WTC11 (cell line): ENCODE data around the gene KRABD2.

Source experiments
- ATAC-seq: fragments of 200-7000 bp; cut with Tn5 transposase; 2 replicates; pipeline ENCODE4 v1.10.0; 2021; ENCODE audit warnings: mild to moderate bottlenecking, moderate library complexity
- CTCF ChIA-PET: fragments of 300-600 bp; sonication (Branson Sonifier 250); formaldehyde crosslinking; loops from one replicate; lab custom pipeline; 2021; ENCODE audit warnings: antibody characterized with exemption; lab: Charles Lee
- POLR2A ChIA-PET: fragments of 350-600 bp; sonication (Branson Sonifier 250); formaldehyde crosslinking; loops from one replicate; lab custom pipeline; 2021; ENCODE audit warnings: antibody characterized with exemption; lab: Charles Lee
- DNase-seq: peaks from one replicate; pipeline ENCODE4 v3.0.0; 2021; ENCODE audit warnings: low spot score
- H3K27ac Mint-ChIP-seq: 2 replicates; pipeline ENCODE4 v1.8.0; 2021; ENCODE audit warnings: mixed read lengths
- H3K27me3 Mint-ChIP-seq: 2 replicates; pipeline ENCODE4 v1.8.0; 2021; ENCODE audit warnings: low read depth, mild to moderate bottlenecking, moderate library complexity, mixed read lengths
- H3K36me3 Mint-ChIP-seq: 2 replicates; pipeline ENCODE4 v1.8.0; 2021; ENCODE audit warnings: mixed read lengths
- H3K4me1 Mint-ChIP-seq: 2 replicates; pipeline ENCODE4 v1.8.0; 2022; ENCODE audit warnings: mixed read lengths
- H3K4me3 Mint-ChIP-seq: 2 replicates; pipeline ENCODE4 v1.8.0; 2021; ENCODE audit warnings: mild to moderate bottlenecking, moderate library complexity, mixed read lengths
- H3K9me3 Mint-ChIP-seq: 2 replicates; pipeline ENCODE4 v1.8.0; 2021; ENCODE audit warnings: mixed read lengths
- ATF3 ChIP-seq: sonication (generic); formaldehyde crosslinking; conservative IDR thresholded peaks from 2 replicates; pipeline ENCODE4 v1.8.1; 2022; ENCODE audit warnings: mild to moderate bottlenecking, missing genetic modification reagents
- CREB1 ChIP-seq: sonication (generic); formaldehyde crosslinking; IDR thresholded peaks from 2 replicates; pipeline ENCODE4 v1.8.0; 2023; ENCODE audit warnings: mild to moderate bottlenecking, missing genetic modification reagents
- ERG ChIP-seq: fragments of 250-450 bp; sonication (Bioruptor Pico); IDR thresholded peaks from 2 replicates; pipeline ENCODE4 v1.8.0; 2021; ENCODE audit warnings: mild to moderate bottlenecking
- ETV6 ChIP-seq: sonication (generic); formaldehyde crosslinking; IDR thresholded peaks from 2 replicates; pipeline ENCODE4 v1.8.1; 2022; ENCODE audit warnings: mild to moderate bottlenecking, missing genetic modification reagents
- GRHL2 ChIP-seq: fragments of 250-450 bp; sonication (Bioruptor Pico); IDR thresholded peaks from 2 replicates; pipeline ENCODE4 v1.8.0; 2022; ENCODE audit warnings: mild to moderate bottlenecking, moderate library complexity; ENCODE audit not compliant: insufficient replicate concordance, severe bottlenecking
- IRF1 ChIP-seq: sonication (generic); formaldehyde crosslinking; IDR thresholded peaks from 2 replicates; pipeline ENCODE4 v1.8.0; 2023; ENCODE audit warnings: missing genetic modification reagents
- JAZF1 ChIP-seq: fragments of 250-450 bp; sonication (Bioruptor Pico); IDR thresholded peaks from 2 replicates; pipeline ENCODE4 v1.9.0; 2021; ENCODE audit warnings: moderate library complexity, mild to moderate bottlenecking, inconsistent platforms
- KAT7 ChIP-seq: sonication (generic); formaldehyde crosslinking; IDR thresholded peaks from 2 replicates; pipeline ENCODE4 v1.8.1; 2023; ENCODE audit warnings: missing genetic modification reagents, mild to moderate bottlenecking, borderline replicate concordance
- MAX ChIP-seq: sonication (generic); formaldehyde crosslinking; IDR thresholded peaks from 2 replicates; pipeline ENCODE4 v1.8.0; 2022; ENCODE audit warnings: mild to moderate bottlenecking, missing genetic modification reagents
- MYBL2 ChIP-seq: sonication (generic); formaldehyde crosslinking; IDR thresholded peaks from 2 replicates; pipeline ENCODE4 v1.8.1; 2023; ENCODE audit warnings: mild to moderate bottlenecking, moderate library complexity, missing genetic modification reagents
- NR2C2 ChIP-seq: sonication (generic); formaldehyde crosslinking; IDR thresholded peaks from 2 replicates; pipeline ENCODE4 v1.8.0; 2022; ENCODE audit warnings: mild to moderate bottlenecking, missing genetic modification reagents
- NR3C1 ChIP-seq: sonication (generic); formaldehyde crosslinking; conservative IDR thresholded peaks from 2 replicates; pipeline ENCODE4 v1.8.1; 2023; ENCODE audit warnings: low read depth, mild to moderate bottlenecking, missing genetic modification reagents
- PREB ChIP-seq: sonication (generic); formaldehyde crosslinking; IDR thresholded peaks from 2 replicates; pipeline ENCODE4 v1.8.1; 2022; ENCODE audit warnings: mild to moderate bottlenecking, missing genetic modification reagents, moderate library complexity, borderline replicate concordance
- RELA ChIP-seq: sonication (generic); formaldehyde crosslinking; IDR thresholded peaks from 2 replicates; pipeline ENCODE4 v1.8.1; 2022; ENCODE audit warnings: missing genetic modification reagents, mild to moderate bottlenecking, borderline replicate concordance
- SOX15 ChIP-seq: fragments of 250-450 bp; sonication (Bioruptor Pico); IDR thresholded peaks from 2 replicates; pipeline ENCODE4 v1.9.0; 2021; ENCODE audit warnings: mild to moderate bottlenecking
- ZNF121 ChIP-seq: sonication (generic); formaldehyde crosslinking; IDR thresholded peaks from 2 replicates; pipeline ENCODE4 v1.8.0; 2023; ENCODE audit warnings: missing genetic modification reagents
- ZNF416 ChIP-seq: fragments of 250-450 bp; sonication (Bioruptor Pico); IDR thresholded peaks from 2 replicates; pipeline ENCODE4 v1.9.0; 2021; ENCODE audit warnings: mild to moderate bottlenecking, inconsistent platforms
- ZNF512 ChIP-seq: sonication (generic); formaldehyde crosslinking; IDR thresholded peaks from 2 replicates; pipeline ENCODE4 v1.8.1; 2022; ENCODE audit warnings: missing genetic modification reagents, borderline replicate concordance
- ZSCAN18 ChIP-seq: fragments of 250-450 bp; sonication (Bioruptor Pico); IDR thresholded peaks from 2 replicates; pipeline ENCODE4 v2.1.2; 2022; ENCODE audit warnings: mild to moderate bottlenecking, moderate library complexity

Gene KRABD2

GRCh38 chr17:8386841-8387240 lies 10.3 kb upstream of the KRABD2 start:
- TF ChIP-seq ZNF121 (CRISPR knock-in tag): no peak
- Mint-ChIP-seq H3K4me1 (peaks cover 24% of the 10 kb centered on the region), H3K27ac (0 out of 2 replicates have a peak overlapping the region, but pooled peaks have one; percentile 11), H3K9me3 (no peaks in the 10 kb centered on the region), H3K27me3 (no peaks in the 10 kb centered on the region), H3K4me3 (no peak overlapping the region), H3K36me3 (peaks cover 12% of the 10 kb centered on the region)
- ChIA-PET POLR2A (no interaction called here), CTCF (interaction anchor here (0.8 to 1.6 kb wide), 3 partner anchors 23 to 399 kb away, joined by 3 to 5 read pairs (median 4); no protein-coding TSS in a partner anchor)
- DNase-seq: no peak
- ATAC-seq: no peak

- Mint-ChIP-seq H3K27me3 (no peaks in the 10 kb centered on the region), H3K27ac (peak overlapping the region; percentile 67), H3K4me1 (peaks cover 38% of the 10 kb centered on the region), H3K9me3 (no peaks in the 10 kb centered on the region), H3K36me3 (peaks cover 32% of the 10 kb centered on the region), H3K4me3 (peak overlapping the region; percentile 98)
- TF ChIP-seq ATF3 (CRISPR knock-in tag) (no peak), RELA (CRISPR knock-in tag) (no peak), NR3C1 (no peak), ZNF512 (CRISPR knock-in tag) (no peak), MAX (CRISPR knock-in tag) (0 out of 2 replicates have a peak, but pooled peaks have one; percentile 32), CREB1 (CRISPR knock-in tag) (0 out of 2 replicates have a peak, but pooled peaks have one; percentile 38)
- ATAC-seq (peak; percentile 4; the same call in 1 of the 2 replicates), DNase-seq (peak; percentile 23)
- ChIA-PET POLR2A (no interaction called here), CTCF (no interaction called here)
These were observed 8.4 kb upstream of the KRABD2 start for GRCh38 chr17:8384801-8385378.

- Mint-ChIP-seq H3K4me3 (peak within 1 kb of the TSS; percentile 98), H3K4me1 (peaks cover 48% of the 10 kb centered on the region), H3K9me3 (no peaks in the 10 kb centered on the region), H3K27ac (peak within 1 kb of the TSS; percentile 98), H3K27me3 (no peaks in the 10 kb centered on the region), H3K36me3 (peaks cover 48% of the 10 kb centered on the region)
- ChIA-PET CTCF (interaction anchor here (0.6 to 2.1 kb wide), 30 partner anchors 10 to 583 kb away, joined by 3 to 27 read pairs (median 4); partner anchors contain the start of genes NDEL1, RANGRF and SLC25A35), POLR2A (interaction anchor here (0.6 kb wide), 3 partner anchors 45 to 181 kb away, joined by 3 to 5 read pairs (median 3); no protein-coding TSS in a partner anchor)
- ATAC-seq (peak; percentile 91), DNase-seq (peak; percentile 97)
- no peak for TF ChIP-seq SOX15
- no peak for TF ChIP-seq GRHL2
- TF ChIP-seq KAT7 (CRISPR knock-in tag): no peak
- TF ChIP-seq MYBL2: peak; percentile 53; the same call in 1 of the 2 replicates
- TF ChIP-seq ZNF416 (CRISPR knock-in tag): no peak
- no peak for TF ChIP-seq ERG (CRISPR knock-in tag)
- no peak for TF ChIP-seq RELA (CRISPR knock-in tag)
- peak; percentile 45; the same call in 1 of the 2 replicates for TF ChIP-seq IRF1 (CRISPR knock-in tag)
- peak; percentile 64; the same call in 1 of the 2 replicates for TF ChIP-seq ETV6 (CRISPR knock-in tag)
- no peak for TF ChIP-seq ZSCAN18 (CRISPR knock-in tag)
- 0 out of 2 replicates have a peak, but pooled peaks have one; percentile 75 for TF ChIP-seq PREB (CRISPR knock-in tag)
- no peak for TF ChIP-seq JAZF1 (CRISPR knock-in tag)
- TF ChIP-seq NR2C2: no peak
These were observed 6.8 kb upstream of the KRABD2 start, which contains the start of gene RPL26 for GRCh38 chr17:8383143-8383822. TSS of gene RPL26 (minus strand) at chr17:8383193. CDS start at chr17:8382310, 883 bp downstream.
